HG03095 (cell line): ENCODE measurements around the gene CLDND2.

Experiments
- ATAC-seq: cut with Tn5 transposase; IDR thresholded peaks from one replicate; pipeline ENCODE4 v1.9.1; 2021; ENCODE audit warnings: moderate library complexity; ENCODE audit not compliant: unreplicated experiment

CLDND2 gene

DNA sequence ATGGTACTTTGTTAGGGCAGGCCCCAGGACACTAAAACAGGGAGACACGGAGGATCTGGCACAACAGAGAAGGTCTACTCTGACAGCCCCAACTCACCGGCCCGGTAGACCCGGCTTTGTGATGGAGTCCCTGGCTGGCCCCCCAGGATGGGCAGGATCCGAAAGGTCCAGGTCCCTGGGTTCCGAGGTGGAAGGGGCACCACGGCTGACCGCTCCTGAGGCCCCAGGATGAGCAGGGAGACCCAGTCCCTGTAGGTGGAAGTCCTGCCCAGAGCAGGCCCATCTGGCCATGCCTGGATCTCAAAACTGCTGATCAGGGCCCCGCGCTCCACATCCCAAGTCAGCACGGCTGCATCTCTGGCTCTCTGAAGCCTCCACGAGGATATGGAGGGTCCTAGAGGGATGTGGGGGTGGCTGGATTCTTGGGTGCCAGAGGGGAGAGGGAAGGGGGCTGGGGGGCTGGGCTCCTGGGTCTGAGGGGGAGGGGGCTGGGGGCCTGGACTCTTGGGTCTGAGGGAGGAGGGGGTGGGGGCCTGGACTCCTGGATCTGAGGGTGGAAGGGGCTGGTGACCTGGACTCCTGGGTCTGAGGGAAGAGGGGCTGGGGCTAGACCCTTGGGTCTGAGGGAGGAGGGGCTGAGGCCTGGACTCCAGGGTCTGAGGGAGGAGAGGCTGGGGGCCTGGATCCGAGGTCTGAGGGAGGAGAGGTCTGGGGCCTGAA is 31.5 kb downstream of the CLDND2 start:
- ATAC-seq: no peak

DNA sequence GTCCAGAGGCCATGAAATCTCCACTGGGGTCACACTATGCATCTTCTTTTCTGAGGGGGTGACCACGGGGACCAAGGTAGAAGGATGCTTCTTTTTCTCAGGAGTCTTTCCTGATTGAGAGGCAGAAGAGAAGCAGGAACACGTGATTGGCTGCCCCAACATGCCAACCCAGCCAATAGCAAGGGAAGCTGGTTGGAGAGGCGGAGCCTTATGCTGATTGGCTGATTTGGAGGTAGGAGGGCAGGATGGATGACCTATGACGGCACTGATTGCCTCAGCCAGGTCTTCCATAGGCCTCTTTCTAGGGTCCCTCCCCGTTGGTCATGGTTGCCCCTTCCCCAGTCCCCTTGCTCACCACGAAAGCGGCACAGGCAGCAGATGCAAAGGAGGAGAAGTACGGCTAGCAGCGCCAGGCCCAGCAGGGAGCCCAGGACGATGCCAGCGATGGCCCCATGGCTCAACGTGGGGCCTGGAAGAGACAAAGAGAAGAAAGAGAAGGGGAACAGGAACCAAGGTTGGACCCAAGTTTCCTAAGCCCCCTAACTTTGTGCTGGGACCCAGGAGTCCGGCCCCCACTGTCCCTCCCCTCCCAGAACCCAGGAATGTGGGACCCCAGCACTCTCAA is 34.9 kb downstream of the CLDND2 start:
- no peak for ATAC-seq

DNA sequence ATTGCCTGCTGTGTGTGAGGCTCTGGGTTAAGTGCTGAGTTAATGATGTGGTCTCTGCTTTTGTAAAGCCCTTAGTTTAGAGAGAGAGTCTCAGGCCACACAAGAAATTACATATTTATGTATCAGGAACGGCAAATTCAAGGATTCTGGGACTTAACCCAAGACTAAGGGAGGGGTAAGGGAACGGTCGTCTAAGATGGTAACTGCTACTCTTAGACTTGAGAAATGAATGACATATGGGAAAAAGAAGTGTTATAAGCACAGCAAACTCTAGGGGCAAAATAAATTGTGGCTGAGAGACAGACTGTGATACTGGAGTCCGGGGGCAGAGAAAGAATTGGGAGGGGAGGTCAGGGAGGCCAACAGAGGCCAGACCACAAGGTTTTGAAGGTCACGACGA is 37.1 kb downstream of the CLDND2 start:
- no peak for ATAC-seq

DNA sequence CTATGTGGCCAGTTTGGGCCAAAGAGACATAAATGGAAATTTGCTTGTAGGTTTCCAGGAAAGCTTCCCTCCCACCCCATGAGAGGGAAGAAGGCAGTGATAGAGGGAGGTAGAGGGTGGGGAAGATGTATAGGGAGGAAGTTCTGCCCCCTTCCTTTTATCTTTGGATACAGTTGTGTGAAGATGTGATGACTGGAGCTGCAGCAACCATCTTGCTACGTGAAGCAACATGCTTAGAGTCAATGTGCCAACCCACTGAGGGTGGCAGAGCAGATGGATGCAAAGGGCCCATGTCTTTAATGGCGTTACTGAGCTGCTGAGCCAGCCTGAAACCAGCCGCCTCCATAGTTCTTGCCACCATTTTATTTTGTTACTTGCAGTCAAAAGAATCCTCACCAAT is 37.6 kb downstream of the CLDND2 start:
- no peak for ATAC-seq

DNA sequence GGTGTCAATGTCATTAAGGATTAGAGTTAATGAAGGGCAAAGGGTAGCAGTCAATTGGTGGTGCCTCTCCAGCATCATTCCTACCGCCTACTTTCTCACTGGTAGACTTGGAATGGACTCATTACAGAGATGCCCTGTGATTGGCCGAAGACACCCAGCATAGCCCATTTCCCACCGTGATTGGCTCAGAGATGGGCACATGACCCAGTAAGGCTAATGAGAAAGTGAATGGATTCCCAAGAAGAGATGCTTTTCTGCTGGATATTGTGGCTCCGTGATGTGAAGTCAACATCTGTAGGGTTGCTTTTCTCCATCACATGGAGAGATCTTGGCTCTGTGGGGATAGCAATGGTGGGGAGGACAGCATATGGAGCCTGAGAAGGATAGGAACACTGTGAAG is 38.4 kb downstream of the CLDND2 start:
- no peak for ATAC-seq

DNA sequence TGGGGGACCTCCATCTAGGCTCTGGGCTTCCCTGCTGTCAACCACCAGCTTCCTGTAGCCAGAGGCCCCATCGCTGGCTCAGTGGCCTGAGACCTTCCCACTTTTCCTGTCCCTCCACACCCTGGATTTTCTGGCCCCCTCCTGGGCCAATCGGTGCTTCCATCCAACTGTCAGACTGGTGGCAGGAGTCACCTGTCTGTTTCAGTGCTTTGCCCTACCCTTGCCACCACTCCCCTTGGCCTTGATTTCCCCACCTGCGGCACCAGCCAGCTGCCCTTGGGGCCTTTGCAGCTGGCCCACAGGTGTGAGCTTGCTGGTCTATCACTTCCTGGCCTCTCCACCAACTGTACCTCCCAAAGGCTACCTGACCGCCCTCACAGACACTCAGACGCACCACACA is 39.4 kb downstream of the CLDND2 start:
- ATAC-seq: no peak

DNA sequence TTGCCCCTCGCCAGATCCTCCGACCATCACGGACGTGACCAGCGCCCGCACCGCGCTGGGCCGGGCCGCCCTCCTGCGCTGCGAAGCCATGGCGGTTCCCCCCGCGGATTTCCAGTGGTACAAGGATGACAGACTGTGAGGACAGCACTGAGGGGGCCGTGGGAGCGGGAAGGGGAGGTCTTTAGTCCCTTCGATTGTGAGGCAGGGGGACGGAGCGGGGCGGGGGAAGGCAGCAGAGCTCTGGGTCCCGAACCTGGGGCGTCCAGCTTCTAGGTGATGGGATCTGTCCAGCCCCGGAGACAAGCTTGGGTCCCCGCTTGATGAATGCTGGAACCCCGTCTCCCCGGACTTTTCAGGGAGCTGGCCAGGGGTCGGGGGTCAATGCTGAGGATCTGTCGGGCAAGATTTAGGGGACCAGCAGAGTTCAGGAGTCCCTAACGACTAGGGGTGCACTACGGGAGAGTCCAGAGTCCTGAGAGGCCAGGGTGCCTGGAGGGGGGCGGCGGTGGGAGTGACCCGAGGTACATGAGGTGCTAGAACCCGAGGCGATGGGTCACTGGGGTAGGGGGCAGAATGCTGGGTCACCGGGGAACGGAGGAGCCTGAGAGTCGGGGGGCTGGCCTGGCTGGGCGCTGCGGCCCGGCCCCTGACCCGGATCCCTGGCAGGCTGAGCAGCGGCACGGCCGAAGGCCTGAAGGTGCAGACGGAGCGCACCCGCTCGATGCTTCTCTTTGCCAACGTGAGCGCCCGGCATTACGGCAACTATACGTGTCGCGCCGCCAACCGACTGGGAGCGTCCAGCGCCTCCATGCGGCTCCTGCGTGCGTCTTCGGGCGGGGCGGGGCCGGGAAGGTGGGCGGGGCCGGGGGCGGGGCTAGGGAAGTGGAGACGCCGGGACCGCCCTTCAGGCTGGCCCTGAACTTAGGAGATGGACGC is 41.5 kb downstream of the CLDND2 start:
- ATAC-seq: no peak

DNA sequence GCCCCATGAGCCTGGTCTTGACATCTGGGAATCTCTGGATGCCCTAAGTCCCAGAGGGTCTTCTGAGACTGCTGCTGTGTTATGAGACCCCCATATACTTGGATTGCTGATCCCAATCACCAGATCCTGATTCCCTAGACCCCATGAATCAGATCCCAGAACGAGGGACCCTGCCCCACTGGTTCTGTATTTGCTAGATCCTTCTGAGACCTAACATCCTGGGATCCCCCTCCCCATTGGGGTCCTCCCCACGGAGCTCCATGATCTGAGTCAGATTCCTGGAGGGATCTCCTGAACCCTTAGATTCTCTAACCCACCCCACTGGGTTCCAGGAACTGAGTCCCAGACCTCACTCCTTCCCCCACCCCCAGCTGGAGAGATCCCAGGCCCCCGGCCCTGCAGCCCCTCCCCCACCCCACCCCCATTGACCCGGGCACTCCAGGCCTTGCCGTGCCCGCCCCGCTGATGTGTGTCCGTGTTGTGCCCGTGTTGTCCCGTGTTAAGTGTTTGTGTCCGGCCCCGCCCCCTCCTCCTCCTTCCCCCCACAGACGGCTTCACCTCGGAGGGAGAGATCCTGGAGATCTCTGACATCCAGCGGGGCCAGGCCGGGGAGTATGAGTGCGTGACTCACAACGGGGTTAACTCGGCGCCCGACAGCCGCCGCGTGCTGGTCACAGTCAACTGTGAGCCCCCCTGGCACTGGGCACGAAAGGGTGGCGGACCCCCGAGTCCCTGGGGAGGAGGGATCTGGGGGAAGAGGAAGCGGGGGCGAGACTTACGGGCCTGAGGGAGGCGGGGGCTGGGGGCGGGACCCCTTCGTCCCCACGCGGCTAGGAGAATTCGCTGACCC is 42.4 kb downstream of the CLDND2 start:
- no peak for ATAC-seq

DNA sequence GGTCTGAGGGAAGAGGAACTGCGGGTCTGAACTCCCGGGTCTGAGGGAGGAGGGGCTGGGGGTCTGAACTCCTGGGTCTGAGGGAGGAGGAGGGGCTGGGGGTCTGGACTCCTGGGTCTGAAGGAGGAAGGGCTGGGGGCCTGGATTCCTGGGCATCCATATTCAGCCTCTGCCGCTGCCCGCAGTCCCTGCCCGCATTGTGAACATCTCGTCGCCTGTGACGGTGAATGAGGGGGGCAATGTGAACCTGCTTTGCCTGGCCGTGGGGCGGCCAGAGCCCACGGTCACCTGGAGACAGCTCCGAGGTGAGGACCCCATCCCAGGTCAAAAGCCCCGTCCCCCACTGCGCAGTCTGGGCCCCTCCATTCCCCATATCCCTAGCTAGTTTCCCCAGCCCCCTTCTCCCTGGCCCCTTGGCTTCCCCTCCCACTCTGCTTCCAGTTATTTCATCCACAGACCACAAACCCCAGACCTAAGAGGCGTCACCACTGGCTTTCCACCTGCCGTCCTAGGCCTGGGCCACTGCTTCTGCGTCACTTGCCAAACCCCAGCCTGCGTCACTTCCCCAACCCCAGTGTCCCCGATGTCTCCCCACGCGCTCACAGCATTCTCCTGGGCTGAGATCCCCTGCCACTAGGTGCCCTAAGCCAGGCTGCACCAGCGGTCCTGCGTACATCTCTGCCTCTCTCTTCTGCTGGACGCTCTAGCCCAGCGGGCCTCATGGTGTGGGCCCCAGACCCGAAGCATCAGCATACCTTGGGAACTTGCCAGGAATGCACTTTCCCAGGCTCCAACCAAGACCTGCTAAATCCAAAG is 43.4 kb downstream of the CLDND2 start:
- ATAC-seq: no peak

DNA sequence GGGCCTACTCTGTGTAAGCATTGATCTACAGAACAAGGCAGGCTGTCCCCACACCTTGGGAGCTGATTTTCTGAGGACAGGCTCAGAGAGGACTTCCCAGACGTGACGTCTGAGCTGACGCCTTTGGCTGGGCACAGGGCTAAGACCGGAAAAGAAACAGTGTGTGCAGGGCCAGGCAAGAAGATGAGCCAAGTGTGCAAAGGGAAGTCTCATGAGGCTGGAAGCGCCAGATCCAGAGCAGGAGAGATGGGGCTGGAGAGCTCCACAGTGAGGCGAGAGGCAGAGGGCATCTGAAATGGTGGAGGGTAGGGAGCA is 44.7 kb downstream of the CLDND2 start:
- ATAC-seq: no peak

DNA sequence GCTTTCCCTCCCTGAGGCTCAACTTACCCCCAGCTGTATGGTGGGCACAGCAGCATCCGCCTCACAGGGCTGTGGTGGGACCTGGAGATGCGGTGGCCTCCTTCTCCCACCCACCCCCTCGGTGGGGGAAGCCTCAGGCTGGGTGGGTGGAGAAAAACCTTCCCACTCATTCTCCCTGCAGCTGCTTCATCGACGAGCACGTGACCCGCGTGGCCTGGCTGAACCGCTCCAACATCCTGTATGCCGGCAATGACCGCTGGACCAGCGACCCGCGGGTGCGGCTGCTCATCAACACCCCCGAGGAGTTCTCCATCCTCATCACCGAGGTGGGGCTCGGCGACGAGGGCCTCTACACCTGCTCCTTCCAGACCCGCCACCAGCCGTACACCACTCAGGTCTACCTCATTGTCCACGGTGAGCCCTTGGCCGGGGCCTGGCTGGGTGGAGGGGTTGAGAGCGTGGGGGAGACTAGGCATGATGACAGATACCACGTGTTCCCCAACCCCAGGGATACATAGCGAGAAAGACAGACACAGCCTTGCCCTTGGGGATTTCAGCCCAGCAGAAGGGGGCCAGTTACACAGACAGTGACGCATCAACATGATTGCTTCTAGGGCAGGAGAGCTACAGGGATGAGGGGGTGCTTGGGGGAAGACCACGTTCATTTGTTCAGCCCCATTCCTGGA is 45.2 kb downstream of the CLDND2 start:
- ATAC-seq: no peak

DNA sequence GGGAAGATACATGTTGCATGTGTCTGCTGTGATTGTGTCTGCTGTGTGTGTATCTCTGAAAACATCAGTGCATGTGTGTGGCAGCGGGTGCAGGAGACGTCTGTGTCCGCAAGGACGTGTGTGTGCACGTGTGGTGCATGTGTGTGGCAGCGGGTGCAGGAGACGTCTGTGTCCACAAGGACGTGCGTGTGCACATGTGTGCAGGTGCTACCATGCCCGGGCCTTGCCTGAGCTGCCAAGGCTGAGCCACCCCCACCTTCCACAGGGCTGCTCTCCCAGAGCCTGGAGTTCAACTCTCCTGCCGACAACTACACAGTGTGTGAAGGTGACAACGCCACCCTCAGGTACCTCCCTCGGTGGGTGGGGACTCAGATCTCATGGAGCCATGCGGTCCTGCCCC is 47.0 kb downstream of the CLDND2 start:
- ATAC-seq: no peak

DNA sequence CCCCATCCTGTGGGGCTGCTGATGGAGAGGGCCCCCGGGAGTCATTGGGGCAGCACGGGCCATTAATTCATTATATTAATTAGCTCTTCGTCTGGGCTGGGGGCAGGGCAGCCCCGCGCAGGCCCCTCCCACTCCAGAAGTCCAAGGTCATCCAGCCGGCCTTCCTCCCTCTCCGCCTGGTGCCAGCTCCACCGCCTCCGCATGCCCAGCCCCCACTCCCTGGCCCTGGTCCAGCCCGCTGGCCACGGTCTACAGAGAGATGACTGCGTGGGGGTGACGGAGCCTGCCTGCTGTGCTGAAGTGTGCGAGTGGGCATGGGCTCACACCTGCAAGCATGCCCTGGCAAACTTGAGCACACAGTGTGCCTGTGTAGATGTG is 48.5 kb downstream of the CLDND2 start:
- no peak for ATAC-seq

DNA sequence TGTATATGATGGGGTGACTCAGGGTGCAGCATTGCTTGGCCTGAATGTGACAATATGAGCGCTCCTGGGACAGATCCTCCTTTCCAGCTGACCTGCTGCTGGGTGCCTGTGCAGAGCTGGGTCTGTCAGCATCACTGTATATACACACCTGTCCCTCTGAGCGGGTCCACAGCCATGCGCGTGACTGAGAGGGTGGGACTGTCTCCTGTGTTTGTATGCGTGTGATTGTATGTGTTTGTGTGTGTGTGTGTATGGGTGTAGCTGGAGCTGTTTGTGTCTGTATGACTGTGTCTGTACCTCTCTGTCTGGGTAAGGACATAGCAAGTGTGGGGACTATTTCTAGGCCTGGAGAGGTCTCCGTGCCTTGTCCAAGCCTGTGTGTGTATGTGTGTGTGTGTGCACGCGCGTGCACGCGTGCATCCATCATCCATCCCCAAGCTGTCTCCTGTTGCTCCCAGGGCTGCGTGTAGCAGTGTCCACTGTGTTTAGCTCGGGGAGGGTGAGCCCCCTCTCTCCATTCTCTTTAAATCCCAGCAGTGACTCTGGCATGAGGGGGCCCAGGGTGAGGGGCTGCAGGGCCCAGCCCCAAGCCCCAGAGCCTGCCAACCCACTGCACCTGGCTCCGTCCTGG is 49.0 kb downstream of the CLDND2 start:
- ATAC-seq: no peak

DNA sequence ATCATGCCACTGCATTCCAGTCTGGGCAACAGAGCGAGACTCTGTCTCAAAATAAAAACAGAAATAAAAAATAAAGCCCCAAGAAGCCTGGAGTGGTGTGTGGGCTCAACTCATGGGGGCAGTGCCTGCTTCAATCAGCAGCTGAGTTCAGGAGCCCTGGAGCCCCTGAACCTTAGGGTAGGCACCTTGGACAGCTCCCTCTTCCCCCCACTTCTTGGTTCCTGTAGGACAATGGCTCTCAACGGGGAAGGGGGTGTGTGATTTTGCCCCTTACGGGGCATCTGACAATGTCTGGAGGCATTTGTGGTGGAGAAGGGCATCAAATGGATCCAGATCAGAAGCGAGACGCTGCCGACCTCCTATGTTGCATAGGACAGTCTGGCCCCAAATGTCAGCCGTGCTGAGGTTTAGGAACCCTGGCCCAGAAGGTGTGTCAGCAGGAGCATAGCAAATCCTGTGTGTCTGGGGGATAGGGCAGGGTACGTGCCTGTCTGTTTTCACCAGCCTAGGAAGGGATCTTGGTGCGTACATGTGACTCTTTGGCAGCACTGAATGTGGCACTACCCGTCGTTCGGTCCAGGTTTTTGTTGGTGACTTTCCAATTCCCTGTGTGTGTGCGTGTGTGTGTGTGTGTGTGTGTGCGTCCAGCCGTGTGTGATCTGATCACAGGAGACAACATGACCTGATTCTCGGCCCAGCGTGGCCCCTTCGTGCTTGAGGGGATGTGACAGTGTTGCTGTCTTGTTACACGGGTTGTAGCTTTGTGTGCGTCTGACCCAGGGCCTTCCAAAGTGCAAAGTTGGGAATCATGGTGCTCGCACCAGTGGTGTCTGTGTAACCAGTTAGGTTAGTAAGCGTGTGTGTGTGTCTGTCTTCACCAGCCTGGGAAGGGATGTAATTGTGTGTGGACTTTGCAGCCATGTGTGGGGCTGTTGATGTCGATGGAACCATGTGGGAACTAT is 49.8 kb downstream of the CLDND2 start:
- ATAC-seq: no peak

DNA sequence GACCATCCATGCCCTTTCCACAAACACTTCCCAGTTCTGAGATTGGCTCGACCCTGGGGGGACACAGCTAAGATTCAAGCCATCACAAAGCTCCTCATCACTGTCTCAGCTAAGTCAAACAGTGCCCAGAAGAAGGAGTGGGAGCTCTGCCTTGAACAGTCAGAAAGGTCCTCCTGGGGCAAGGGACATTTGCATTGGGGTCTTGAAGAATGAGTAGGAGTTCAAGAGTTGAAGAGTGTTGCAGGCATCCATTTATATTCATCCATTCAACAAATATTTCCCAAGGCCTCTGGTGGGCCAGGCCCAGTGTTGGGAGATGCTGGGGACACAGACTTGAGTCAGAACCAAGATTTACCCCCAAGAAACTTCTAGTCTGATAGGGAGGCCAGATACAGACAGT is 50.8 kb downstream of the CLDND2 start:
- no peak for ATAC-seq

DNA sequence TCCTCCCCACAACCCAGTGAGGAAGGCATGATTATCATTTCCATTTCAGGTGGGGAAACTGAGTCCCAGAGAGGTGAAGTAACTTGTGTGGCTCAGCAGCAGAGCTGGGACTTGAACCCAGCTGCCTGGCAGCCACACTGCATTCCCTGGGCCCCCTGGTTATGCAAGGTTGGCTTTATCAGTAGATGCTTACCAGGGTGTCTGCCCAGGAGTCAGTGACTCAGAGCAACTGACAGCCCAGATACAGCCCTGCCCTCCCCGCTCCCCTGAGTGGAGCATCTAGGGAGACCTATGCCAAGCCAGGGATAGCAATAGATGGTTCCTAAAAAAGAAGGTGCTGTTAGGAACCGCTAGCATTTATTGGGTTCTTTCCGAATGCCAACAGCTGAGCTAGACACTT is 51.4 kb downstream of the CLDND2 start:
- no peak for ATAC-seq
